ENCODE results near the gene RASL10B.

- TF ChIP-seq CTCF (IDR thresholded peaks at IDR 0.05) (no peak), EZH2 (IDR thresholded peaks at IDR 0.05) (no peak)
These were observed 2.9 kb upstream of the RASL10B start for GRCh38 chr17:35728551-35728950.

Measured in neural progenitor cell (in vitro differentiated cells).